ENCODE results near the gene MMP27. TPM values are rescaled to one million over a fixed set of nuclear protein-coding genes. Genes with fewer than 3 reads are reported as not detected.
A peak's percentile ranks its signal among the peaks of the same experiment; 100 is the strongest.
"Not testable (repeated sequence)": the region's sequence is repeated elsewhere in the genome, so short reads cannot be mapped to it uniquely, and the experiment has no call there.

Gene MMP27, protein sequence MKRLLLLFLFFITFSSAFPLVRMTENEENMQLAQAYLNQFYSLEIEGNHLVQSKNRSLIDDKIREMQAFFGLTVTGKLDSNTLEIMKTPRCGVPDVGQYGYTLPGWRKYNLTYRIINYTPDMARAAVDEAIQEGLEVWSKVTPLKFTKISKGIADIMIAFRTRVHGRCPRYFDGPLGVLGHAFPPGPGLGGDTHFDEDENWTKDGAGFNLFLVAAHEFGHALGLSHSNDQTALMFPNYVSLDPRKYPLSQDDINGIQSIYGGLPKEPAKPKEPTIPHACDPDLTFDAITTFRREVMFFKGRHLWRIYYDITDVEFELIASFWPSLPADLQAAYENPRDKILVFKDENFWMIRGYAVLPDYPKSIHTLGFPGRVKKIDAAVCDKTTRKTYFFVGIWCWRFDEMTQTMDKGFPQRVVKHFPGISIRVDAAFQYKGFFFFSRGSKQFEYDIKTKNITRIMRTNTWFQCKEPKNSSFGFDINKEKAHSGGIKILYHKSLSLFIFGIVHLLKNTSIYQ
- total RNA-seq (0.09 TPM), polyA plus RNA-seq (ENCODE audit: insufficient read depth in 1 of 8, insufficient read length in 8 of 8, low replicate concordance in 1 of 8) (under 1 TPM in 1 of 8 donors, not detected in 7; 0.77 TPM)
- long read RNA-seq, donor 1 = 0 reads
- long read RNA-seq, donor 2 = 0 reads
- long read RNA-seq, donor 3 = 0 reads
- long read RNA-seq, donor 4 = 0 reads
- long read RNA-seq, donor 5 = 0 reads
- long read RNA-seq, donor 6 = 0 reads
- long read RNA-seq, donor 7 = 0 reads
- long read RNA-seq, donor 8 = 0 reads
- long read RNA-seq, donor 9 = 0 reads
- long read RNA-seq, donor 10 = 0 reads
- long read RNA-seq, donor 11 = 0 reads

DNA sequence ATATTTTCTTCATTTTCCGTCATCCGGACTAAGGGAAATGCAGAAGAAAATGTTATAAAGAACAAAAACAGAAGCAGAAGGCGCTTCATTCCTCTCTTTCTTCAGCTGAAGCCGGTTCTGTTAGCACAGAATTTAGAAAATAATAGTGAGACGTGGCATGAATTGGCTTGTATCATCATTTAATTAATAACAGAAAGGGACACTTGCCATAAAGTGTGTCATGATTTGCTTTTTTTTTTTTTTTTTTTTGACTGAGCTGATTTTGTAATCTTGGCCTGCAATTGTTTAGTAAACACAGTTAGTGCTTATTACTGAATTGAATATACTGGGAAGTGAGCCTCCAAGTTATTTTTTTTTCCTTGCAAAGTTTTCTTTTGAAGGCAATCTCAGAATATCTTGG is at the start of gene MMP27:
Gene MMP27 (minus strand): TSS at position 144 of the 400 bp plus-strand sequence. CDS start 55 bp downstream, at position 89.
- Histone ChIP-seq H3K9me3 (replicated peaks; ENCODE audit: control insufficient read depth, low read depth, low read length) (no peaks in the 10 kb centered on the region), H3K36me3 (ENCODE audit: control insufficient read depth, insufficient read depth, low read length) (no peaks in the 10 kb centered on the region), H3K4me1 (ENCODE audit: control insufficient read depth, insufficient read depth, low read length) (no peaks in the 10 kb centered on the region), H3K27ac (ENCODE audit: low read length) (no peak within 1 kb of the TSS), H3K27me3 (ENCODE audit: control insufficient read depth, insufficient read depth, low read length) (no peaks in the 10 kb centered on the region), H3K4me3 (ENCODE audit: low read length) (no peak within 1 kb of the TSS)
- DNase-seq = no peak
- WGBS (ENCODE audit: insufficient coverage) = no CpG with 5 or more reads among the region's 5 CpGs

DNA sequence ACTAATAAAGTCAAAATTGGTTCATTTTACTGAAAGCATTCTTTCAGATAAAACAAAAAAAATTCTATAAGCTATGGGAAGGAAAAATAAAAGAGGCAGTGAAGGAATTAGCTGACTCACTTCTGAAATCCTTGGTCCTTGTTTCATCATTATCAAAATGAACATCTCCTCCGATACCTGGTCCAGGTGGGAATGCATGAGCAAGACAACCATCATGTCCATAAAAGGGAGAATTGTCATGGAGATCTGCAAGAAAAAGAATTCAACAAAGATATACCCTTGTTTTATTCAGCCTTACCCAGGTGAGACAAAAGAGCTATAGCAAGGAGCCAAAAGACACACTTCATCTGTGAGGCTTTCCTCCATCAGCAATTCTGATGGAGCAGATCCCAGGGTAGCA is 47.7 kb upstream of the MMP27 start:
- Histone ChIP-seq H3K27me3 (ENCODE audit: control insufficient read depth, insufficient read depth, low read length) (no peaks in the 10 kb centered on the region), H3K27ac (ENCODE audit: low read length) (no peak overlapping the region), H3K4me1 (ENCODE audit: control insufficient read depth, insufficient read depth, low read length) (no peaks in the 10 kb centered on the region), H3K36me3 (ENCODE audit: control insufficient read depth, insufficient read depth, low read length) (no peaks in the 10 kb centered on the region), H3K9me3 (replicated peaks; ENCODE audit: control insufficient read depth, low read depth, low read length) (no peaks in the 10 kb centered on the region), H3K4me3 (ENCODE audit: low read length) (no peak overlapping the region)
- no peak for DNase-seq
- WGBS (ENCODE audit: insufficient coverage) = no CpG with 5 or more reads among the region's 1 CpG

DNA sequence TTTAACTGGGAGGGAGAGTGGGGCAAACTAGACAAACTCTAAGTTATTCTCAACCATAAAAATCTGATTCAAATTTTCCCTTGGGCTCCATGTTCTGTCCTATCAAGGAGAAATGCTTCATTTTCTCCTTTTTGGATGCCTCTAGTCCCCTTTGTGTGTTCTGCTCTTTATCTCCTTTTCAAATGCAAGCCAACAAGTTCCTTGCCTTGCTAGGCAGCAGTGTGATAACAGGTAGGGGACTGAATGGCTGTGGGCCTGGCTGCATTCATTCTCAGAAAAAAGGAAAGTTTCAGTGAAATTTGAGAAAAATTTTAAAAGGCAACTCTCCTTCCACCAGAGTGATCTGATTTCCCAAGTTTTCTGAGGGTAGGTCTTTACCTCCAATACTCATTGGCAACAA is 46.1 kb upstream of the MMP27 start:
- H3K27me3 ChIP-seq (ENCODE audit: control insufficient read depth, insufficient read depth, low read length) = no peaks in the 10 kb centered on the region
- H3K36me3 ChIP-seq (ENCODE audit: control insufficient read depth, insufficient read depth, low read length) = no peaks in the 10 kb centered on the region
- DNase-seq = no peak
- no peaks in the 10 kb centered on the region for H3K9me3 ChIP-seq (replicated peaks; ENCODE audit: control insufficient read depth, low read depth, low read length)
- no peak overlapping the region for H3K27ac ChIP-seq (ENCODE audit: low read length)
- H3K4me1 ChIP-seq (ENCODE audit: control insufficient read depth, insufficient read depth, low read length) = no peaks in the 10 kb centered on the region
- H3K4me3 ChIP-seq (ENCODE audit: low read length) = no peak overlapping the region

DNA sequence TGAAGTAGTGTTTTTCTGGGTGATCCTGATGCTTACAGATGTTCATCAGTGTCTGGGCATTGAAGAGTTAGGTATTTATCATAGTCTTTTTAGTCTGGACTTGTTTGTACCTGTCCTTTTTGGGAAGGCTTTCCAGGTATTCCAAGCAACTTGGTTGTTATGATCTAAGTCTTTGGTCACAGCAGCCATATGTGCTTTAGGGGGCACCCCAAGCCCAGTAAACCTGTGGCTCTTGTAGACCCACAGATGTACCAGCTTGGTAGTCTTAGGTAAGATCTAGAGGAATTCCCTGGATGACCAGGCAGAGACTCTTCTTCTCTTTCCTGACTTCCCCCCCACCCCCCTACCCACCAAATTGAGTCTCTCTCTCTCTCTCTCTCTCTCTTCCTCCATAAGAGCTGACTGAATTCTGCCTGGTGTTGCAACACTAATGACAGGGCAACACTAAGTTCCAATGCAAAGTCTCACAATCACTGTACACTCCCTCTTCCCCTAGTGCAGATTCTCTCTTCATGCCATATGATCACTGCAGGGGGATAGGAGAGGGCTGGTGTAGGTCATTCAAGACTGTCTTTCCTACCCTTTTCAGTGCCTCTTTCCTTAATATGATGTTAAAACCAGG is 43.6 kb upstream of the MMP27 start:
- H3K27ac ChIP-seq (ENCODE audit: low read length) = no peak overlapping the region
- DNase-seq = no peak
- H3K4me1 ChIP-seq (ENCODE audit: control insufficient read depth, insufficient read depth, low read length) = no peaks in the 10 kb centered on the region
- no peaks in the 10 kb centered on the region for H3K9me3 ChIP-seq (replicated peaks; ENCODE audit: control insufficient read depth, low read depth, low read length)
- no peaks in the 10 kb centered on the region for H3K36me3 ChIP-seq (ENCODE audit: control insufficient read depth, insufficient read depth, low read length)
- H3K27me3 ChIP-seq (ENCODE audit: control insufficient read depth, insufficient read depth, low read length) = no peaks in the 10 kb centered on the region
- no peak overlapping the region for H3K4me3 ChIP-seq (ENCODE audit: low read length)

DNA sequence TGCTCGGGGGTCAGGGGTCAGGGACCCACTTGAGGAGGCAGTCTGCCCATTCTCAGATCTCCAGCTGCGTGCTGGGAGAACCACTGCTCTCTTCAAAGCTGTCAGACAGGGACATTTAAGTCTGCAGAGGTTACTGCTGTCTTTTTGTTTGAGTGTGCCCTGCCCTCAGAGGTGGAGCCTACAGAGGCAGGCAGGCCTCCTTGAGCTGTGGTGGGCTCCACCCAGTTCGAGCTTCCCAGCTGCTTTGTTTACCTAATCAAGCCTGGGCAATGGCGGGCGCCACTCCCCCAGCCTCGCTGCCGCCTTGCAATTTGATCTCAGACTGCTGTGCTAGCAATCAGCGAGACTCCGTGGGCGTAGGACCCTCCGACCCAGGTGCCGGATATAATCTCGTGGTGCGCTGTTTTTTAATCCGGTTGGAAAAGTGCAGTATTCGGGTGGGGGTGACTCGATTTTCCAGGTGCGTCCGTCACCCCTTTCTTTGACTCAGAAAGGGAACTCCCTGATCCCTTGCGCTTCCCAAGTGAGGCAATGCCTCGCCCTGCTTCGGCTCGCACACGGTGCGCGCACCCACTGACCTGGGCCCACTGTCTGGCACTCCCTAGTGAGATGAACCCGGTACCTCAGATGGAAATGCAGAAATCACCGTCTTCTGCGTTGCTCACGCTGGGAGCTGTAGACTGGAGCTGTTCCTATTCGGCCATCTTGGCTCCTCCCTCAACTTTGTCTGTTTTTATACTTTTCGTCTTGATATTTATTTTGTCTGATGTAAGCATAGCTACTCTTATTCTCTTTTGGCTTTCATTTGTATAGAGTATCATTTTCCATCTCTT is 41.4 kb upstream of the MMP27 start:
- H3K27ac ChIP-seq (ENCODE audit: low read length); H3K4me3 ChIP-seq (ENCODE audit: low read length): not testable (repeated sequence)
- WGBS (ENCODE audit: insufficient coverage) = 86% methylated on average over 21 of the region's 32 CpGs

DNA sequence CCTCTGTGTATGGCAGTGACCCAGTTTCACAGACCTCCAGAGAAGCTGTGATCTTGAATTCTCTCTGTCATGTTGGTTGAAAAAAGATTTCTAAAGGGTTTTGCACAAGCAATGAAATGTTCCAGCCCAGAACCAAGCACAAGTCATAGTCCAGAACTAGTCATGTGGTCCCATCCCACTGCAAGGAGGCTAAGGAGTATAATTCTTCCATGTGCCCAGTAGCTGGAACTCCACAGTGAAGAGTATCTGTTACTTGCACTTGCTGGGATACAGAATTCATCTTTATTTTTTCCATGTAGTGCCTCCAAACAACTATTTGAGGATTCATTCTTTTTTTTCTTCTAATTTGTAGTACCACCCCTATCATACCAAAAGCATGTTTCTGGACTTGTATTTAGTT is 29.1 kb upstream of the MMP27 start:
- Histone ChIP-seq H3K36me3 (ENCODE audit: control insufficient read depth, insufficient read depth, low read length) (no peaks in the 10 kb centered on the region), H3K9me3 (replicated peaks; ENCODE audit: control insufficient read depth, low read depth, low read length) (no peaks in the 10 kb centered on the region), H3K27me3 (ENCODE audit: control insufficient read depth, insufficient read depth, low read length) (no peaks in the 10 kb centered on the region), H3K27ac (ENCODE audit: low read length) (no peak overlapping the region), H3K4me1 (ENCODE audit: control insufficient read depth, insufficient read depth, low read length) (no peaks in the 10 kb centered on the region), H3K4me3 (ENCODE audit: low read length) (no peak overlapping the region)
- no peak for DNase-seq

More for the DNA sequence above, 41.4 kb upstream of the MMP27 start:
- H3K4me1 ChIP-seq (ENCODE audit: control insufficient read depth, insufficient read depth, low read length); H3K27me3 ChIP-seq (ENCODE audit: control insufficient read depth, insufficient read depth, low read length); H3K9me3 ChIP-seq (replicated peaks; ENCODE audit: control insufficient read depth, low read depth, low read length); DNase-seq; H3K36me3 ChIP-seq (ENCODE audit: control insufficient read depth, insufficient read depth, low read length): not testable (repeated sequence)

DNA sequence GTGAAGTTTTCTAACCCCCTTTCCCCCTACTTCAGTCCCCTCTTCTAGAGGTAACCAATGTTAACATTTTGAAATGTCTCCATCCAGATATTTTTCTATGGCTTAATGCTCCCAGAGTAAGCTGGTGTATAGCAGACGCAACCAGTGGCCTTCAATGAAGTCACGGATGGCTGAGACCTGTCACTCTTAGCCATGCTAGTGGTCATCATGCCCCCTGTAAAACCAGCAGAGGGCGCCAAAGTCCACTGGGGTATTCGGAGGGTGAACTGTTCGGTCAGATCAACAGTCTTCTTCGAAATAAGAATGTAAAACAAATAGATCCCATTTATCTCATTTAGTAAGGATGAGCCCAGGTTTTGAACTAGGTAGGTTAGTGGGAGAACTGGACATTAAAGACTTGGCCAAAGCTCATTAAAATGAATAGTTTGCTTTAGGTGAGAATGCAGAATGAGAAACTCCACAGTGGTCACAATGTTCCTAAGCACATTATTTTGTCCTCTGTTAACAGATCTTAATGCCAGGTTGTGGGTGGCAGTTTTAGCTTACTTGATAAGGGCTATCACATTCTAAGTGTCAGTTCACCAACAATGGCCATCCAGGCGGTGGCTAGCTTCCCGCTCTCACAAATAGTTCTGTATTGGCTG is 27.8 kb upstream of the MMP27 start:
- WGBS (ENCODE audit: insufficient coverage) = 67% methylated on average over 3 of the region's 8 CpGs
- Histone ChIP-seq H3K27ac (ENCODE audit: low read length) (no peak overlapping the region), H3K9me3 (replicated peaks; ENCODE audit: control insufficient read depth, low read depth, low read length) (no peaks in the 10 kb centered on the region), H3K4me3 (ENCODE audit: low read length) (no peak overlapping the region), H3K27me3 (ENCODE audit: control insufficient read depth, insufficient read depth, low read length) (no peaks in the 10 kb centered on the region), H3K36me3 (ENCODE audit: control insufficient read depth, insufficient read depth, low read length) (no peaks in the 10 kb centered on the region), H3K4me1 (ENCODE audit: control insufficient read depth, insufficient read depth, low read length) (no peaks in the 10 kb centered on the region)
- peak; percentile 6 for DNase-seq

DNA sequence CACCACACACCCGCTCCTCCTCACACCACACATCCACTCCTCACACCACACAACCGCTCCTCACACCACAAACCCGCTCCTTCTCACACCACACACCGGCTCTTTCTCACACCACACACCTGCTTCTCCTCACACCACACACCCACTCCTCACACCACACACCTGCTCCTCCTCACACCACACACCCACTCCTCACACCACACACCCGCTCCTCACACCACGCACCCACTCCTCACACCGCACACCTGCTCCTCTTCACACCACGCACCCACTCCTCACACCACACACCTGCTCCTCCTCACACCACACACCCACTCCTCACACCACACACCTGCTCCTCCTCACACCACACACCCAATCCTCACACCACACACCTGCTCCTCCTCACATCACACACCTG is 25.4 kb upstream of the MMP27 start:
- 47% methylated on average over 6 of the region's 8 CpGs for WGBS (ENCODE audit: insufficient coverage)
- DNase-seq; H3K9me3 ChIP-seq (replicated peaks; ENCODE audit: control insufficient read depth, low read depth, low read length): not testable (repeated sequence)

DNA sequence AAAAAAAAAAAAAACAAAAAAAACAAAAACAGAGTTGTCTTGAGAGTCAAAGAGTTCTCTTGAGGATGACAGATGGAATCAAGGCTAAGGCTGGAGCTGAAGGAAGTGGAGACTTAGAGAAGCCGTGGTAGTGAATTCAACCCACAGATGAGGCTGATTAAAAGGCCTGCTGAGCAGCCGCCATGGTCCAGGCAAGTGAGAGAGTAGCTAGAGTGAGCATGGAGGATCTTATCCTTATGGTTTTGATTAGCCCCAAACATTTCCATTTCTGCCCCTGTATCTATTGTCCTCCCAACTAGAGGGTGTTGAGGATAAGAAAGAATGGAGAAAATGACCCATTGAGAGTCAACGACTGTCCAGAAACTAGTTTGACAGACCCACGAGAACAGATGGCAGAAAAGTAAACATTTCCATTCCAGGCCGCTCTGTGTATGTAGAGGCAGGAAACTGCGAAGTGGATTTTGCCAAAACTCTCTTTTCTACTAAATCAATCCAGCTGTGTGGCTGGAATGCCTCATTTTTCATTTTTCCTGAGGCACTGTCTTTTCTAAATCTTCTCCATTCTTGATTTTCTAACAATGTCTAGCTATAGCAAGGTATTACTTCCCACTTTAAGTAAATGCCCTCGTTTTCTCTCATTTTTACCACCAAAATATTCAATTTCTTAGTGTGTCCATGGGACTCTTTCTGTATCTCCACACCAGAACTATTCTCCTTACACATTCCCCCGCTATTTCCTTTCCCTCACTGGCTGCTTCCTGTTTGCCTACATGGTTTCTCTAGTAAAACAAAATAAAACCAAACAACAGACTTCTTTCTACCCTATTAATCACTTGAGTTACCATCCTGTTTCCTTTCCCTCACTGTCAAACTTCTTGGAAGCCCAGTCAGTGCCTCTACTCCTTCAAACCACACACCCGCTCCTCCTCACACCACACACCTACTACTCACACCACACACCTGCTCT is 24.6 kb upstream of the MMP27 start:
- H3K27ac ChIP-seq (ENCODE audit: low read length) = peak overlapping the region; percentile 40
- peak; percentile 71 for DNase-seq
- H3K27me3 ChIP-seq (ENCODE audit: control insufficient read depth, insufficient read depth, low read length) = no peaks in the 10 kb centered on the region
- no peaks in the 10 kb centered on the region for H3K4me1 ChIP-seq (ENCODE audit: control insufficient read depth, insufficient read depth, low read length)
- H3K4me3 ChIP-seq (ENCODE audit: low read length) = no peak overlapping the region
- 53% methylated on average over 7 of the region's 9 CpGs for WGBS (ENCODE audit: insufficient coverage)
- H3K9me3 ChIP-seq (replicated peaks; ENCODE audit: control insufficient read depth, low read depth, low read length) = no peaks in the 10 kb centered on the region
- H3K36me3 ChIP-seq (ENCODE audit: control insufficient read depth, insufficient read depth, low read length) = no peaks in the 10 kb centered on the region

More for the DNA sequence above, 25.4 kb upstream of the MMP27 start:
- H3K36me3 ChIP-seq (ENCODE audit: control insufficient read depth, insufficient read depth, low read length); H3K27ac ChIP-seq (ENCODE audit: low read length); H3K4me3 ChIP-seq (ENCODE audit: low read length); H3K4me1 ChIP-seq (ENCODE audit: control insufficient read depth, insufficient read depth, low read length); H3K27me3 ChIP-seq (ENCODE audit: control insufficient read depth, insufficient read depth, low read length): not testable (repeated sequence)
